GM23338 (cell line): ENCODE results near the gene GPC2. TPM values are rescaled to one million over a fixed set of nuclear protein-coding genes. Genes with fewer than 3 reads are reported as not detected.

ENCODE experiments used
- ATAC-seq: fragments of 200-7000 bp; cut with Tn5 transposase; 3 replicates; pipeline ENCODE4 v1.9.1; 2020
- DNase-seq: peaks from one replicate; pipeline ENCODE4 v3.0.0-alpha.2; 2015; ENCODE audit warnings: low spot score
- H2AFZ ChIP-seq: fragments of 200-600 bp; sonication (generic); 2 replicates; pipeline ENCODE4 v1.8.0; 2016; ENCODE audit warnings: antibody characterized with exemption, mild to moderate bottlenecking, moderate library complexity
- H3F3A ChIP-seq: fragments of 200-600 bp; sonication (generic); replicated peaks from 2 replicates; pipeline ENCODE4 v1.8.0; 2017; ENCODE audit warnings: antibody characterized with exemption, mixed run types, low read depth
- H3K27ac ChIP-seq: fragments of 200-600 bp; sonication (generic); 2 replicates; pipeline ENCODE4 v1.6.1; 2016; ENCODE audit warnings: low read depth
- H3K27me3 ChIP-seq: fragments of 200-600 bp; sonication (generic); 2 replicates; pipeline ENCODE4 v1.8.0; 2016; ENCODE audit warnings: mild to moderate bottlenecking, mixed run types, moderate library complexity; ENCODE audit not compliant: insufficient read depth
- H3K36me3 ChIP-seq: fragments of 200-600 bp; sonication (generic); 2 replicates; pipeline ENCODE4 v1.8.0; 2016; ENCODE audit warnings: mild to moderate bottlenecking; ENCODE audit not compliant: insufficient read depth
- H3K4me1 ChIP-seq: fragments of 200-600 bp; sonication (generic); 2 replicates; pipeline ENCODE4 v1.8.0; 2016; ENCODE audit warnings: mild to moderate bottlenecking, moderate library complexity; ENCODE audit not compliant: insufficient read depth
- H3K4me2 ChIP-seq: fragments of 200-600 bp; sonication (generic); 2 replicates; pipeline ENCODE4 v1.7.1; 2017; ENCODE audit warnings: mixed run types
- H3K4me3 ChIP-seq: fragments of 200-600 bp; sonication (generic); 2 replicates; pipeline ENCODE4 v1.6.1; 2016; ENCODE audit warnings: mixed run types
- H3K79me2 ChIP-seq: fragments of 200-600 bp; sonication (generic); replicated peaks from 2 replicates; pipeline ENCODE4 v1.8.0; 2017; ENCODE audit warnings: mild to moderate bottlenecking; ENCODE audit not compliant: insufficient read depth
- H3K9me2 ChIP-seq: fragments of 200-600 bp; sonication (generic); 2 replicates; pipeline ENCODE4 v1.8.0; 2017; ENCODE audit not compliant: insufficient read depth
- H4K20me1 ChIP-seq: fragments of 200-600 bp; sonication (generic); replicated peaks from 2 replicates; pipeline ENCODE4 v1.8.0; 2017; ENCODE audit warnings: mild to moderate bottlenecking; ENCODE audit not compliant: insufficient read depth
- H3K27ac Mint-ChIP-seq: 2 replicates; pipeline ENCODE4 v1.8.0; 2020; ENCODE audit warnings: inconsistent platforms, mild to moderate bottlenecking, moderate library complexity, mixed read lengths
- H3K27me3 Mint-ChIP-seq: 3 replicates; pipeline ENCODE4 v1.8.0; 2022; ENCODE audit warnings: low read depth, mild to moderate bottlenecking, moderate library complexity, mixed read lengths, inconsistent platforms; ENCODE audit not compliant: insufficient read depth, poor library complexity
- H3K36me3 Mint-ChIP-seq: 3 replicates; pipeline ENCODE4 v1.8.0; 2021; ENCODE audit warnings: low read depth, mild to moderate bottlenecking, inconsistent platforms, moderate library complexity, mixed read lengths
- H3K4me1 Mint-ChIP-seq: 3 replicates; pipeline ENCODE4 v1.8.0; 2020; ENCODE audit warnings: mild to moderate bottlenecking, inconsistent platforms, mixed read lengths
- H3K4me3 Mint-ChIP-seq: 3 replicates; pipeline ENCODE4 v1.8.0; 2021; ENCODE audit warnings: moderate library complexity, mild to moderate bottlenecking, inconsistent platforms, mixed read lengths
- H3K9me3 Mint-ChIP-seq: 3 replicates; pipeline ENCODE4 v1.8.0; 2020; ENCODE audit warnings: moderate library complexity, mild to moderate bottlenecking, inconsistent platforms, mixed read lengths
- CREB1 ChIP-seq: fragments of 250-450 bp; sonication (Bioruptor Pico); IDR thresholded peaks from 2 replicates; pipeline ENCODE4 v1.5.0; 2020; ENCODE audit warnings: low read depth, mild to moderate bottlenecking, moderate library complexity
- CTCF ChIP-seq, 2 experiments: fragments of 200-600 bp in 1 of 2; sonication (generic) in 1 of 2; conservative IDR thresholded peaks; 2 replicates each; pipeline versions ENCODE4 v1.5.1 to v1.6.1; 2016 to 2017; ENCODE audit warnings: antibody characterized with exemption in 2 of 2, low read depth in 2 of 2, mild to moderate bottlenecking in 2 of 2, moderate library complexity in 1 of 2
- ETS1 ChIP-seq: IDR thresholded peaks from 2 replicates; pipeline ENCODE4 v1.6.1; 2016; ENCODE audit warnings: antibody characterized with exemption
- EZH2 ChIP-seq: fragments of 200-600 bp; sonication (generic); IDR thresholded peaks from one replicate; pipeline ENCODE4 v1.8.0; 2017; ENCODE audit warnings: antibody characterized with exemption, mild to moderate bottlenecking, low read depth; ENCODE audit not compliant: unreplicated experiment
- EZH2phosphoT487 ChIP-seq: fragments of 200-600 bp; sonication (generic); IDR thresholded peaks from one replicate; pipeline ENCODE4 v1.8.1; 2018; ENCODE audit warnings: antibody characterized with exemption; ENCODE audit not compliant: unreplicated experiment
- JUNB ChIP-seq: IDR thresholded peaks from one replicate; pipeline ENCODE4 v1.6.1; 2016; ENCODE audit warnings: antibody characterized with exemption; ENCODE audit not compliant: unreplicated experiment
- NANOG ChIP-seq: IDR thresholded peaks from 2 replicates; pipeline ENCODE4 v1.6.1; 2016; ENCODE audit warnings: antibody characterized with exemption, borderline replicate concordance
- POLR2AphosphoS5 ChIP-seq: IDR thresholded peaks from 2 replicates; pipeline ENCODE4 v1.6.1; 2016; ENCODE audit warnings: antibody characterized with exemption, low read depth
- REST ChIP-seq: IDR thresholded peaks from one replicate; pipeline ENCODE4 v1.6.1; 2018; ENCODE audit warnings: antibody characterized with exemption; ENCODE audit not compliant: unreplicated experiment
- STAT1 ChIP-seq: IDR thresholded peaks from one replicate; pipeline ENCODE4 v1.6.1; 2016; ENCODE audit warnings: antibody characterized with exemption; ENCODE audit not compliant: unreplicated experiment
- ZNF114 ChIP-seq: fragments of 250-450 bp; sonication (Bioruptor Pico); IDR thresholded peaks from 2 replicates; pipeline ENCODE4 v1.5.0; 2020; ENCODE audit warnings: mild to moderate bottlenecking, moderate library complexity
- ZNF331 ChIP-seq: fragments of 250-450 bp; sonication (Bioruptor Pico); IDR thresholded peaks from 2 replicates; pipeline ENCODE4 v1.5.0; 2020; ENCODE audit warnings: low read depth, mild to moderate bottlenecking, moderate library complexity
- ZNF462 ChIP-seq: fragments of 250-450 bp; sonication (Bioruptor Pico); IDR thresholded peaks from 2 replicates; pipeline ENCODE4 v1.5.0; 2020; ENCODE audit warnings: mild to moderate bottlenecking, moderate library complexity
- polyA plus RNA-seq: library from polyadenylated mRNA; unstranded; fragments of >200 nt; fragmentation: Nextera tagmentation; extraction: Ambion mirVana; gene quantifications from 2 replicates; pipeline ENCODE4 v1.2.1, GENCODE V29; 2016
- total RNA-seq: library from RNA; depleted of rRNA; stranded (reverse); fragments of >200 nt; shearing (Covaris generic); gene quantifications from 2 replicates; pipeline ENCODE4 v1.2.3, GENCODE V29; 2014

The GPC2 gene
- total and polyA plus RNA-seq, 2 experiments from 2014 or later = 10.7 to 48.8 TPM

- Histone ChIP-seq H3K4me3 (no peak overlapping the region), H3K27ac (no peak overlapping the region), H3K9me2 (no peaks in the 10 kb centered on the region), H3K36me3 (no peaks in the 10 kb centered on the region), H3K27me3 (no peaks in the 10 kb centered on the region), H3K4me2 (no peak overlapping the region), H3K79me2 (no peaks in the 10 kb centered on the region), H3K4me1 (no peaks in the 10 kb centered on the region; the same call in 1 of the 2 replicates), H2AFZ (no peak overlapping the region), H4K20me1 (no peaks in the 10 kb centered on the region), H3F3A (no peaks in the 10 kb centered on the region)
- Mint-ChIP-seq H3K27me3 (peaks cover 15% of the 10 kb centered on the region), H3K9me3 (no peaks in the 10 kb centered on the region), H3K4me3 (no peak overlapping the region), H3K36me3 (no peaks in the 10 kb centered on the region), H3K4me1 (peaks cover 16% of the 10 kb centered on the region), H3K27ac (no peak overlapping the region)
- DNase-seq (no peak), ATAC-seq (no peak)
- TF ChIP-seq ZNF114 (CRISPR knock-in tag) = no peak
- TF ChIP-seq POLR2AphosphoS5 = no peak
- TF ChIP-seq ZNF462 (CRISPR knock-in tag) = no peak
- no peak for TF ChIP-seq JUNB
- no peak for TF ChIP-seq ETS1
- TF ChIP-seq EZH2phosphoT487 = no peak
- no peak for TF ChIP-seq ZNF331 (CRISPR knock-in tag)
- TF ChIP-seq REST = no peak
- no peak for TF ChIP-seq EZH2
- no peak for TF ChIP-seq CREB1 (CRISPR knock-in tag)
- TF ChIP-seq STAT1 = no peak
- TF ChIP-seq CTCF (conservative IDR thresholded peaks at IDR 0.05; ENCODE audit: low read depth in 2 of 2) = no peak
- TF ChIP-seq NANOG = no peak
Observed at GRCh38 chr7:100200693-100201092, 23.5 kb upstream of the GPC2 start.
